Stomach (tissue), 4 donors: ENCODE measurements around the gene TLR1.
A peak's percentile ranks its signal among the peaks of the same experiment; 100 is the strongest.

ENCODE experiments used
- CTCF ChIP-seq, 7 experiments: fragments of 450-650 bp in 4 of 7; fragments of 200-600 bp in 3 of 7; sonication (generic) in 3 of 7; IDR thresholded peaks; one replicate each; pipeline ENCODE4 v1.5.1; 2016 to 2019; ENCODE audit warnings: antibody characterized with exemption in 7 of 7, control low read depth in 2 of 7, mild to moderate bottlenecking in 1 of 7
- POLR2A ChIP-seq, 4 donors: fragments of 450-650 bp; IDR thresholded peaks; one replicate each; pipeline ENCODE4 v1.6.1; 2016; ENCODE audit warnings: antibody characterized with exemption in 4 of 4, control low read depth in 2 of 4, mild to moderate bottlenecking in 1 of 4, moderate library complexity in 1 of 4
- POLR2AphosphoS5 ChIP-seq, 3 donors: sonication (generic); formaldehyde crosslinking; IDR thresholded peaks; one replicate each; pipeline ENCODE4 v1.6.1; 2016; ENCODE audit warnings: antibody characterized with exemption in 3 of 3

- TF ChIP-seq CTCF (IDR thresholded peaks at IDR 0.05), result peak in 3 of 7 experiments; percentile 19 to 30 (median 28)
- TF ChIP-seq POLR2AphosphoS5 (IDR thresholded peaks at IDR 0.05), result no peak
- no peak for TF ChIP-seq POLR2A (IDR thresholded peaks at IDR 0.05)
These were observed 46.5 kb downstream of the TLR1 start for GRCh38 chr4:38757945-38758600.
